ENCODE data around the gene COL12A1. TPM values are rescaled to one million over a fixed set of nuclear protein-coding genes. Genes with fewer than 3 reads are reported as not detected.

COL12A1 gene
- total RNA-seq, 1 donor from 2014 or later, result 11.3 TPM

DNA sequence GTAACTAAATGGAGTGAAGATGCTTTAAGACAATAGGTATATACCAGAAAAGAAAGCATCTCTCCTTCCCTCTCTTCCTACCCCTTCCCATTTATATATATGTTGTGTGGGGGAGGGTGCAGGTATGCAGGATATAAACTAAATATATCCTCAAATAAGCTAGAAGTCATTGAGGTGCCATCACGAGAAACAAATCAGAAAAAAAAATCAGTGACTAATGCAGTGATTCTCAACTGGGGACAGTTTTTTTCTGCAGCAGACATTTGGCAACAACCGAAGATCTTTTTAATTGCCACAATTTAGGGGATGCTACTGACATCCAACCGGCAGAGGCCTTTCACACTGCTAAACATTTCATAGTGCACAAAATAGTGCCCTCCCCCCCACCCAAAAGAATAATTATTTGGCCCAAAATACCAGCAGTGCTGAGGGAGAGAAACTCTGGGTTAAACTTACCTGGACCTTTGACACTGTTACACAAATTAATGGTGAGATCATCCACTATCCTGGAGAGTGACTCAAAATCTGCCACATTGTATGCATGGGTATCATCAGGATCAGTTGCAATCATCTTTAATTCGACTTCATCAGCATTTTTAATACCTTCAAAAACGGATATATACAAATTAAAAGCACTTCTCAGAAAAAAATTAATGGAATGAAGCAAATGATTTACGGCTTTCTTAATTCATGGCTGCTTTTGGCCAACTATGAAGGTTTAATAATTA is 55.0 kb downstream of the COL12A1 start:
- FAIRE-seq (no peak), DNase-seq (ENCODE audit: low read depth) (peak; percentile 57)
- H3K36me3 ChIP-seq (ENCODE audit: control insufficient read depth, insufficient read depth, low read length), result no peaks in the 10 kb centered on the region
- no peak overlapping the region for H3K4me3 ChIP-seq (ENCODE audit: low read depth, low read length)
- TF ChIP-seq, protein P1, sequence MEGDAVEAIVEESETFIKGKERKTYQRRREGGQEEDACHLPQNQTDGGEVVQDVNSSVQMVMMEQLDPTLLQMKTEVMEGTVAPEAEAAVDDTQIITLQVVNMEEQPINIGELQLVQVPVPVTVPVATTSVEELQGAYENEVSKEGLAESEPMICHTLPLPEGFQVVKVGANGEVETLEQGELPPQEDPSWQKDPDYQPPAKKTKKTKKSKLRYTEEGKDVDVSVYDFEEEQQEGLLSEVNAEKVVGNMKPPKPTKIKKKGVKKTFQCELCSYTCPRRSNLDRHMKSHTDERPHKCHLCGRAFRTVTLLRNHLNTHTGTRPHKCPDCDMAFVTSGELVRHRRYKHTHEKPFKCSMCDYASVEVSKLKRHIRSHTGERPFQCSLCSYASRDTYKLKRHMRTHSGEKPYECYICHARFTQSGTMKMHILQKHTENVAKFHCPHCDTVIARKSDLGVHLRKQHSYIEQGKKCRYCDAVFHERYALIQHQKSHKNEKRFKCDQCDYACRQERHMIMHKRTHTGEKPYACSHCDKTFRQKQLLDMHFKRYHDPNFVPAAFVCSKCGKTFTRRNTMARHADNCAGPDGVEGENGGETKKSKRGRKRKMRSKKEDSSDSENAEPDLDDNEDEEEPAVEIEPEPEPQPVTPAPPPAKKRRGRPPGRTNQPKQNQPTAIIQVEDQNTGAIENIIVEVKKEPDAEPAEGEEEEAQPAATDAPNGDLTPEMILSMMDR (IDR thresholded peaks at IDR 0.05; ENCODE audit: insufficient read depth, low read length, severe bottlenecking), result no peak
- no peaks in the 10 kb centered on the region for H3K27me3 ChIP-seq (ENCODE audit: control insufficient read depth, insufficient read depth, low read length)

DNA sequence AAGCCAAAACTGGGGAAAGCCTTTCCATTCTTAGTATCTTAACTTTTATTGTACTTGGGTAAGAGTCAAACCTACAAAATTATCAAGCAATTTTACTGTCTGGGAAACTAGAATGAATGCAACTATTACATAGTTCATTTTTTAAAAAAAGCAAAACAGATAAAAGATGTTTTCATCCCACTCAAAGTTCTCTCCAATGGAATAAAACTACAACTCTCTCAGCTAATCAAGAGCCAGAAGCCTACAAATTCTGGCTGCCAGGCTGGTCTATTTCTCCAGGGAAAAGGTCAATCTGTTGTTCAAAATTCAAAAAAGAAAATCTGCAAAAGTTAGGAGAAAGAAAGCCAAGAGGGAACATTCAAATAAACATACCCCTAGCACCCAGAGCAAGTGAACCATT is 56.2 kb downstream of the COL12A1 start:
- FAIRE-seq (no peak), DNase-seq (ENCODE audit: low read depth) (no peak)
- H3K27me3 ChIP-seq (ENCODE audit: control insufficient read depth, insufficient read depth, low read length), result no peaks in the 10 kb centered on the region
- no peak overlapping the region for H3K4me3 ChIP-seq (ENCODE audit: low read depth, low read length)
- TF ChIP-seq, protein P1 (IDR thresholded peaks at IDR 0.05; ENCODE audit: insufficient read depth, low read length, severe bottlenecking), result no peak
- no peaks in the 10 kb centered on the region for H3K36me3 ChIP-seq (ENCODE audit: control insufficient read depth, insufficient read depth, low read length)

DNA sequence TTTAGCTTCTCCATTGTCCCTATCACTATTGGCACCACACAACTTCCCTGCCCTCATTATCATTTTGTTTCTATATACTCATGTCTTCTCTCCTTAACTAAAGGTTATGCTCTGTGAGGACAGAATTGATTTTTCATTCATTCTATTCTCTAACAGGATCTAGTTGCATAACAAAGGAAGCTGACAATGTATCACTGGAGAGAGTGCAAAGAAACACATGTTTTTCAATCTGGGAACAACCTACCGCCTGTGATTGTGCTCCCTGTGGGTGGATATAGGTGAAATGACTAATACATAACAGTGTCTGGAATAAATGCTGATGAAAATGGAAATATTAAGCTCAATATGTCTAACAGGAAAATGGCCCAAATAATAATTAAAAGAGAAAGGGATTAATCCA is 56.6 kb downstream of the COL12A1 start:
- Histone ChIP-seq H3K27me3 (ENCODE audit: control insufficient read depth, insufficient read depth, low read length) (no peaks in the 10 kb centered on the region), H3K4me3 (ENCODE audit: low read depth, low read length) (no peak overlapping the region), H3K36me3 (ENCODE audit: control insufficient read depth, insufficient read depth, low read length) (no peaks in the 10 kb centered on the region)
- peak; percentile 69 for DNase-seq (ENCODE audit: low read depth)
- TF ChIP-seq, protein P1 (IDR thresholded peaks at IDR 0.05; ENCODE audit: insufficient read depth, low read length, severe bottlenecking), result no peak
- FAIRE-seq, result no peak

DNA sequence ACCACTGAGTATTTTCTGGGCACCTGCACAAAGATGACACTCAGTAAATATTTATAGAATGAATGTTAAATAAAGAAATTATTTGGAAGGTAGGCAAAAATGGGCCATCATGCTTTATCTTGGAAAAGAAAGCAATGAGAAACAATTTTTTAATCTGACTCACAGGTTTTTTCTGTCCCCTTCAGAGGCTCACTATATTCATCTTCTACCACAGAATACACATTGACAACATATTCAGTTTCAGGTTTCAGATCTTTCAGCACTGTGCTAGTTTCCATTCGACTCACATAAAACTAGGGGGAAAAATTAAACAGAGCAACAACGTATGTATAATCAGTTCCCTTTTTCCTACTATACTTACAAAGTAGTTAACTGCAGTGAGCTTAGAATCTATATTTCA is 58.3 kb downstream of the COL12A1 start:
- no peak overlapping the region for H3K4me3 ChIP-seq (ENCODE audit: low read depth, low read length)
- FAIRE-seq, result no peak
- no peaks in the 10 kb centered on the region for H3K27me3 ChIP-seq (ENCODE audit: control insufficient read depth, insufficient read depth, low read length)
- TF ChIP-seq, protein P1 (IDR thresholded peaks at IDR 0.05; ENCODE audit: insufficient read depth, low read length, severe bottlenecking), result no peak
- no peak for DNase-seq (ENCODE audit: low read depth)
- H3K36me3 ChIP-seq (ENCODE audit: control insufficient read depth, insufficient read depth, low read length), result no peaks in the 10 kb centered on the region

DNA sequence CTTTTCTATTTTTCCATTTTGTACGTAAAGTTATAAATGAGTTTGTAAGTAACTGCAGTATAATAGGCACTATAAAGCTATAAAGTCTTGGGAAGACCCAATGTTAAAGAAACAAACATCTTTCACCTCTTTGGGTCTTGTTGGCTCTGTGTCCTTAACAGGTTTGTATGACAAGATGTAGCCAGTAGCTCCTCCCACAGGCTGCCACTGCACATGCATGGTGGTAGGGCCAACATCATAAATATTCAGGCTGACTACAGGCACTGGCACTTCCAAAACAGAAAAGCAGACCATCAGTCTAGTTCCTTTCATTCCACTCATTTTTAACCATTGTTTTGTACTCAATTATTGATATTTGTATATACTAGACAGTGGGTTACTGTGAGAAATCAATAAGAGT is 59.9 kb downstream of the COL12A1 start:
- no peaks in the 10 kb centered on the region for H3K27me3 ChIP-seq (ENCODE audit: control insufficient read depth, insufficient read depth, low read length)
- H3K36me3 ChIP-seq (ENCODE audit: control insufficient read depth, insufficient read depth, low read length), result no peaks in the 10 kb centered on the region
- TF ChIP-seq, protein P1 (IDR thresholded peaks at IDR 0.05; ENCODE audit: insufficient read depth, low read length, severe bottlenecking), result no peak
- no peak overlapping the region for H3K4me3 ChIP-seq (ENCODE audit: low read depth, low read length)
- FAIRE-seq (no peak), DNase-seq (ENCODE audit: low read depth) (no peak)

DNA sequence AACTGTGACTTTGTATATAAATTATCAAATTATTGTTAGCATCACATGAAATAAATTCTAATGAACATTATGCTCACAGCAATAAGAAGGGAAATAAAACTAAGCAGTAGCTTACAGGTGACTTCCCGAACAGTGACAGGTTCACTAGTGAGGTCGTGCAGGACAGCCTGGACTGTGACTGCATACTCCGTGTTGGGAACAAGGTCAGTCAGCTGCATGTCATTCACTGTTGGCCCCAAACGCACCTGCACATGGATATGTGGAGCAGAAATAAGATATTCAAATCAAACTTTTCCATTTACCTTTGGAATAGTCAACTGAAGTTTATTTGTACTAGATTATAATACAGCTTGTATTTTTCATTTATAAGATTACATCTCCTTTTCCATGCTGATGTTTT is 60.6 kb downstream of the COL12A1 start:
- TF ChIP-seq, protein P1 (IDR thresholded peaks at IDR 0.05; ENCODE audit: insufficient read depth, low read length, severe bottlenecking), result no peak
- no peaks in the 10 kb centered on the region for H3K27me3 ChIP-seq (ENCODE audit: control insufficient read depth, insufficient read depth, low read length)
- no peak overlapping the region for H3K4me3 ChIP-seq (ENCODE audit: low read depth, low read length)
- no peak for DNase-seq (ENCODE audit: low read depth)
- no peak for FAIRE-seq
- no peaks in the 10 kb centered on the region for H3K36me3 ChIP-seq (ENCODE audit: control insufficient read depth, insufficient read depth, low read length)
